HCT116 (cell line): ENCODE data around the gene DNMT3A.

Experiments used
- CEBPB ChIP-seq: IDR thresholded peaks from 2 replicates; pipeline ENCODE4 v1.6.1; 2012; ENCODE audit warnings: low read depth
- CTCF ChIP-seq, 3 experiments: fragments of 200-600 bp in 1 of 3; sonication (generic) in 1 of 3; IDR thresholded peaks in 2 of 3; conservative IDR thresholded peaks in 1 of 3; 2 replicates each; pipeline ENCODE4 v1.5.1; 2012 to 2017; ENCODE audit warnings: low read depth in 2 of 3, low read length in 2 of 3, antibody characterized with exemption in 1 of 3, borderline replicate concordance in 1 of 3, control low read depth in 1 of 3, mild to moderate bottlenecking in 1 of 3, mixed read lengths in 1 of 3, mixed run types in 1 of 3, moderate library complexity in 1 of 3; ENCODE audit not compliant: insufficient read depth in 1 of 3
- EZH2 ChIP-seq: fragments of 200-600 bp; sonication (generic); IDR thresholded peaks from 2 replicates; pipeline ENCODE4 v1.6.1; 2017; ENCODE audit warnings: antibody characterized with exemption, mixed run types
- EZH2phosphoT487 ChIP-seq: fragments of 200-600 bp; IDR thresholded peaks from 2 replicates; pipeline ENCODE4 v1.6.1; 2018; ENCODE audit warnings: antibody characterized with exemption, borderline replicate concordance
- POLR2A ChIP-seq: IDR thresholded peaks from 2 replicates; pipeline ENCODE4 v1.7.0; 2011; ENCODE audit warnings: borderline replicate concordance; ENCODE audit not compliant: insufficient read depth, insufficient read length; ENCODE audit errors: extremely low read depth
- POLR2AphosphoS5 ChIP-seq: IDR thresholded peaks from 2 replicates; pipeline ENCODE4 v1.6.1; 2011; ENCODE audit warnings: mild to moderate bottlenecking, low read depth, low read length, moderate library complexity
- REST ChIP-seq: IDR thresholded peaks from 2 replicates; pipeline ENCODE4 v1.6.1; 2012; ENCODE audit warnings: low read depth
- SIN3A ChIP-seq: IDR thresholded peaks from 2 replicates; pipeline ENCODE4 v1.6.1; 2012; ENCODE audit warnings: low read depth
- SP1 ChIP-seq: IDR thresholded peaks from 2 replicates; pipeline ENCODE4 v1.6.1; 2012; ENCODE audit warnings: low read depth
- YY1 ChIP-seq: IDR thresholded peaks from 2 replicates; pipeline ENCODE4 v1.6.1; 2011; ENCODE audit warnings: low read length, low read depth, moderate library complexity, mild to moderate bottlenecking; ENCODE audit not compliant: insufficient replicate concordance; ENCODE audit errors: extremely low read depth
- ZFX ChIP-seq: fragments of 450-650 bp; IDR thresholded peaks from 2 replicates; pipeline ENCODE4 v1.6.1; 2017
- TF ChIP-seq, protein P1 (sequence below): IDR thresholded peaks from 2 replicates; pipeline ENCODE4 v1.6.1; 2012
- TF ChIP-seq, protein P2 (sequence below): IDR thresholded peaks from 2 replicates; pipeline ENCODE4 v1.6.1; 2011; ENCODE audit warnings: mild to moderate bottlenecking, low read length, moderate library complexity; ENCODE audit not compliant: insufficient replicate concordance; ENCODE audit errors: extremely low read depth

- TF ChIP-seq, protein P1, sequence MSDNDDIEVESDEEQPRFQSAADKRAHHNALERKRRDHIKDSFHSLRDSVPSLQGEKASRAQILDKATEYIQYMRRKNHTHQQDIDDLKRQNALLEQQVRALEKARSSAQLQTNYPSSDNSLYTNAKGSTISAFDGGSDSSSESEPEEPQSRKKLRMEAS = no peak
- TF ChIP-seq SIN3A (no peak), CTCF (IDR thresholded peaks at IDR 0.05 in 2 of 3, conservative IDR thresholded peaks at IDR 0.05 in 1 of 3; ENCODE audit: borderline replicate concordance in 1 of 3, insufficient read depth in 1 of 3, low read depth in 2 of 3, low read length in 2 of 3) (no peak), CEBPB (no peak), POLR2A (no peak), POLR2AphosphoS5 (no peak), EZH2phosphoT487 (no peak), REST (no peak), EZH2 (no peak), YY1 (no peak), SP1 (no peak), ZFX (no peak)
- TF ChIP-seq, protein P2, sequence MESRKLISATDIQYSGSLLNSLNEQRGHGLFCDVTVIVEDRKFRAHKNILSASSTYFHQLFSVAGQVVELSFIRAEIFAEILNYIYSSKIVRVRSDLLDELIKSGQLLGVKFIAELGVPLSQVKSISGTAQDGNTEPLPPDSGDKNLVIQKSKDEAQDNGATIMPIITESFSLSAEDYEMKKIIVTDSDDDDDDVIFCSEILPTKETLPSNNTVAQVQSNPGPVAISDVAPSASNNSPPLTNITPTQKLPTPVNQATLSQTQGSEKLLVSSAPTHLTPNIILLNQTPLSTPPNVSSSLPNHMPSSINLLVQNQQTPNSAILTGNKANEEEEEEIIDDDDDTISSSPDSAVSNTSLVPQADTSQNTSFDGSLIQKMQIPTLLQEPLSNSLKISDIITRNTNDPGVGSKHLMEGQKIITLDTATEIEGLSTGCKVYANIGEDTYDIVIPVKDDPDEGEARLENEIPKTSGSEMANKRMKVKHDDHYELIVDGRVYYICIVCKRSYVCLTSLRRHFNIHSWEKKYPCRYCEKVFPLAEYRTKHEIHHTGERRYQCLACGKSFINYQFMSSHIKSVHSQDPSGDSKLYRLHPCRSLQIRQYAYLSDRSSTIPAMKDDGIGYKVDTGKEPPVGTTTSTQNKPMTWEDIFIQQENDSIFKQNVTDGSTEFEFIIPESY = no peak
These were observed 126.5 kb downstream of the DNMT3A start for GRCh38 chr2:25215232-25215631.
